Measurements from ENCODE around the gene HTR4. TPM values are rescaled to one million over a fixed set of nuclear protein-coding genes. Genes with fewer than 3 reads are reported as not detected.
"Not testable (repeated sequence)": the region's sequence is repeated elsewhere in the genome, so short reads cannot be mapped to it uniquely, and the experiment has no call there.

The HTR4 gene
- total RNA-seq (2014; rRNA removed; shearing (Covaris generic)) = not detected in 2 replicates

- DNase-seq (ENCODE audit: low spot score) = no peak
Observed at GRCh38 chr5:148653836-148654781, at the start of gene HTR4. HTR4 (minus strand) TSS chr5:148654527; CDS start chr5:148637014, 17,513 bp downstream.

GRCh38 chr5:148702019-148702596 lies 47.8 kb upstream of the HTR4 start:
- DNase-seq (ENCODE audit: low spot score) = no peak

- no peak for DNase-seq (ENCODE audit: low spot score)
Observed at GRCh38 chr5:148699028-148699427, 44.7 kb upstream of the HTR4 start.

GRCh38 chr5:148697809-148698196 lies 43.5 kb upstream of the HTR4 start:
- no peak for DNase-seq (ENCODE audit: low spot score)

- DNase-seq (ENCODE audit: low spot score) = peak; percentile 14
Observed at GRCh38 chr5:148697180-148697808, 43.0 kb upstream of the HTR4 start.

GRCh38 chr5:148696187-148697036 lies 42.1 kb upstream of the HTR4 start:
- DNase-seq (ENCODE audit: low spot score) = no peak

- no peak for DNase-seq (ENCODE audit: low spot score)
Observed at GRCh38 chr5:148690945-148691344, 36.6 kb upstream of the HTR4 start.

GRCh38 chr5:148688787-148689186 lies 34.5 kb upstream of the HTR4 start:
- no peak for DNase-seq (ENCODE audit: low spot score)

- no peak for DNase-seq (ENCODE audit: low spot score)
Observed at GRCh38 chr5:148687871-148688270, 33.5 kb upstream of the HTR4 start.

GRCh38 chr5:148687427-148687826 lies 33.1 kb upstream of the HTR4 start:
- peak; percentile 52 for DNase-seq (ENCODE audit: low spot score)

GRCh38 chr5:148686660-148687059 lies 32.3 kb upstream of the HTR4 start:
- no peak for DNase-seq (ENCODE audit: low spot score)

GRCh38 chr5:148685520-148686134 lies 31.3 kb upstream of the HTR4 start:
- no peak for DNase-seq (ENCODE audit: low spot score)

GRCh38 chr5:148684528-148684927 lies 30.2 kb upstream of the HTR4 start:
- no peak for DNase-seq (ENCODE audit: low spot score)

GRCh38 chr5:148683651-148684050 lies 29.3 kb upstream of the HTR4 start:
- DNase-seq (ENCODE audit: low spot score) = no peak

GRCh38 chr5:148682058-148683026 lies 28.0 kb upstream of the HTR4 start:
- DNase-seq (ENCODE audit: low spot score) = no peak

GRCh38 chr5:148681157-148682057 lies 27.1 kb upstream of the HTR4 start:
- DNase-seq (ENCODE audit: low spot score) = no peak

- DNase-seq (ENCODE audit: low spot score) = not testable (repeated sequence)
Observed at GRCh38 chr5:148673704-148674103, 19.4 kb upstream of the HTR4 start.

GRCh38 chr5:148666353-148666752 lies 12.0 kb upstream of the HTR4 start:
- no peak for DNase-seq (ENCODE audit: low spot score)

- no peak for DNase-seq (ENCODE audit: low spot score)
Observed at GRCh38 chr5:148665431-148665830, 11.1 kb upstream of the HTR4 start.
